Measurements from ENCODE around the gene STX3. TPM values are rescaled to one million over a fixed set of nuclear protein-coding genes. Genes with fewer than 3 reads are reported as not detected.
"Not testable (repeated sequence)": the region's sequence is repeated elsewhere in the genome, so short reads cannot be mapped to it uniquely, and the experiment has no call there.

STX3 gene
- total RNA-seq, 4 donors from 2014 or later = 23.5 to 39.4 (median 33.4) TPM

DNA sequence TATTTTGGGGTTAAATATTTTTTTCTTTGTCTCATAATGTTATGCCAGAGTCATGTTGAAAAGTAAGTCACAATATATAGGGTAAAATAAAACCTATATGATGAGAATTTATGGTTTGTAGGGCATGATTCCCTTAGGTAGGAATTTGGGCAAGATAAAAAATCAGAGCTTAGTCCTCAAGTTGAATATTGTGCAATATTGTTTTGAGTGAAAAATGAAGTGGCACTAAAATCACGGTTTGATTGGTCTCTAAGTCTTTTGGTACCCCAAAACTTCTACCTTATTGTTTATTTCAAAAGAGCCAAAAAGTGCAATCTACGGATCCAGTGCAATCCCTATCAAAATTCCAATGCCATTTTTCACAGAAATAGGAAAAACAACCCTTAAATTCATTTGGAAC lies 57.0 kb downstream of the STX3 start:
- DNase-seq (ENCODE audit: low spot score in 2 of 2) = no peak
- intact Hi-C loops (cut with DNase I; ENCODE audit: low total_unique reads) = loop anchor here (5.0 kb wide), 1 partner anchor 1125 kb away; no protein-coding TSS in a partner anchor
- 89 to 94% methylated on average over 2 of the region's 2 CpGs for WGBS, 2 donors
- no peak overlapping the region for H3K4me3 ChIP-seq (ENCODE audit: low read depth, poor library complexity, severe bottlenecking)
- TF ChIP-seq CTCF (IDR thresholded peaks at IDR 0.05) (no peak), POLR2A (IDR thresholded peaks at IDR 0.05) (no peak)

- H3K4me3 ChIP-seq (ENCODE audit: low read depth, poor library complexity, severe bottlenecking) = no peak overlapping the region
- WGBS, 2 donors = 92 to 95% methylated on average over 1 of the region's 1 CpG
- no peak for TF ChIP-seq POLR2A (IDR thresholded peaks at IDR 0.05)
- no peak for DNase-seq (ENCODE audit: low spot score in 2 of 2)
- intact Hi-C loops (cut with DNase I; ENCODE audit: low total_unique reads) = loop anchor here (5.0 kb wide), 1 partner anchor 1126 kb away; no protein-coding TSS in a partner anchor
Measured at GRCh38 chr11:59813364-59813763, 58.2 kb downstream of the STX3 start.

GRCh38 chr11:59814021-59814420 lies 58.8 kb downstream of the STX3 start:
- intact Hi-C loops (cut with DNase I; ENCODE audit: low total_unique reads) = loop anchor here (5.0 kb wide), 1 partner anchor 1127 kb away; no protein-coding TSS in a partner anchor
- TF ChIP-seq CTCF (IDR thresholded peaks at IDR 0.05) (no peak), POLR2A (IDR thresholded peaks at IDR 0.05) (no peak)
- WGBS, 2 donors = 62 to 64% methylated on average over 1 of the region's 1 CpG
- no peak for DNase-seq (ENCODE audit: low spot score in 2 of 2)
- no peak overlapping the region for H3K4me3 ChIP-seq (ENCODE audit: low read depth, poor library complexity, severe bottlenecking)

- intact Hi-C loops (cut with DNase I; ENCODE audit: low total_unique reads) = no loop called here
- DNase-seq (ENCODE audit: low spot score in 2 of 2) = no peak
- H3K4me3 ChIP-seq (ENCODE audit: low read depth, poor library complexity, severe bottlenecking) = no peak overlapping the region
- WGBS, 2 donors = 79 to 86% methylated on average over 1 of the region's 1 CpG
- no peak for TF ChIP-seq POLR2A (IDR thresholded peaks at IDR 0.05)
- TF ChIP-seq CTCF (IDR thresholded peaks at IDR 0.05) = no peak
Measured at GRCh38 chr11:59815754-59816153, 60.6 kb downstream of the STX3 start.

DNA sequence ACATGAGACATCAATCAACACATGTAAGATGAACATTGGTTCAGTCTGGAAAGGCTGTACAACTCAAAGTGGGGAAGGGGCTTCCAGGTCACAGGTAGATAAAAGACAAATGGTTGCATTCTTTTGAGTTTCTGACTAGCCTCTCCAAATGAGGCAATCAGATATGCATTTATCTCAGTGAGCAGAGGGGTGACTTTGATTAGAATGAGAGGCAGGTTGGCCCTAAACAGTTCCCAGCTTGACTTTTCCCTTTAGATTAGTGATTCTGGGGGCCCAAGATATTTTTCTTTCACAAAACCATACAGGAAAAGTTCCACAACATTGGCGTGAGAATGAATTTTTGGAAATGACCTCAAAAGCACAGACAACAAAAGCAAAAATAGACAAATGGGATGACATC lies 61.3 kb downstream of the STX3 start:
- WGBS, 2 donors = 67 to 75% methylated on average over 1 of the region's 1 CpG
- intact Hi-C loops (cut with DNase I; ENCODE audit: low total_unique reads); DNase-seq (ENCODE audit: low spot score in 2 of 2); H3K4me3 ChIP-seq (ENCODE audit: low read depth, poor library complexity, severe bottlenecking): not testable (repeated sequence)

- H3K4me3 ChIP-seq (ENCODE audit: low read depth, poor library complexity, severe bottlenecking) = no peak overlapping the region
- no peak for TF ChIP-seq CTCF (IDR thresholded peaks at IDR 0.05)
- TF ChIP-seq POLR2A (IDR thresholded peaks at IDR 0.05) = no peak
- intact Hi-C loops (cut with DNase I; ENCODE audit: low total_unique reads) = no loop called here
- 65 to 77% methylated on average over 4 of the region's 4 CpGs for WGBS, 2 donors
- no peak for DNase-seq (ENCODE audit: low spot score in 2 of 2)
Measured at GRCh38 chr11:59818572-59818971, 63.4 kb downstream of the STX3 start.

- DNase-seq (ENCODE audit: low spot score in 2 of 2) = peak in 1 of 2 donors; percentile 23
- no peak overlapping the region for H3K4me3 ChIP-seq (ENCODE audit: low read depth, poor library complexity, severe bottlenecking)
- no peak for TF ChIP-seq CTCF (IDR thresholded peaks at IDR 0.05)
- no peak for TF ChIP-seq POLR2A (IDR thresholded peaks at IDR 0.05)
- intact Hi-C loops (cut with DNase I; ENCODE audit: low total_unique reads) = no loop called here
- WGBS, 2 donors = 14 to 22% methylated on average over 9 of the region's 9 CpGs
Measured at GRCh38 chr11:59822989-59823566, 67.9 kb downstream of the STX3 start.
